ENCODE measurements around the gene MEF2A.
"Not testable (repeated sequence)": the region's sequence is repeated elsewhere in the genome, so short reads cannot be mapped to it uniquely, and the experiment has no call there.

Gene MEF2A

GRCh38 chr15:99651023-99651807, 85.4 kb downstream of the MEF2A start:
- DNase-seq, result no peak

GRCh38 chr15:99656205-99656604, 90.4 kb downstream of the MEF2A start:
- DNase-seq, result no peak

- DNase-seq, result no peak
Measured at GRCh38 chr15:99657996-99658395, 92.2 kb downstream of the MEF2A start.

- no peak for DNase-seq
Measured at GRCh38 chr15:99662903-99663302, 97.1 kb downstream of the MEF2A start.

- not testable (repeated sequence) for DNase-seq
Measured at GRCh38 chr15:99666073-99666472, 100.3 kb downstream of the MEF2A start.

- no peak for DNase-seq
Measured at GRCh38 chr15:99668533-99669182, 102.9 kb downstream of the MEF2A start.

- DNase-seq, result no peak
Measured at GRCh38 chr15:99669250-99669649, 103.5 kb downstream of the MEF2A start.

GRCh38 chr15:99671926-99672635, 106.3 kb downstream of the MEF2A start:
- DNase-seq, result no peak

GRCh38 chr15:99673111-99673510, 107.3 kb downstream of the MEF2A start:
- no peak for DNase-seq

- DNase-seq, result no peak
Measured at GRCh38 chr15:99674279-99674678, 108.5 kb downstream of the MEF2A start.

GRCh38 chr15:99677540-99678134, 111.9 kb downstream of the MEF2A start:
- no peak for DNase-seq

GRCh38 chr15:99680276-99680675, 114.5 kb downstream of the MEF2A start:
- no peak for DNase-seq

GRCh38 chr15:99681990-99682389, 116.2 kb downstream of the MEF2A start:
- DNase-seq, result no peak

- no peak for DNase-seq
Measured at GRCh38 chr15:99682455-99682854, 116.7 kb downstream of the MEF2A start.

GRCh38 chr15:99683000-99683670, 117.4 kb downstream of the MEF2A start:
- DNase-seq, result no peak

- DNase-seq, result no peak
Measured at GRCh38 chr15:99686290-99686689, 120.5 kb downstream of the MEF2A start.

- no peak for DNase-seq
Measured at GRCh38 chr15:99692825-99693224, 127.0 kb downstream of the MEF2A start.

GRCh38 chr15:99696096-99696495, 130.3 kb downstream of the MEF2A start:
- DNase-seq, result no peak

- DNase-seq, result no peak
Measured at GRCh38 chr15:99702895-99703602, 137.3 kb downstream of the MEF2A start.

GRCh38 chr15:99703603-99704443, 138.0 kb downstream of the MEF2A start:
- DNase-seq, result no peak

GRCh38 chr15:99704444-99704838, 138.7 kb downstream of the MEF2A start:
- DNase-seq, result peak; percentile 50

Measured in stimulated activated CD4-positive, alpha-beta T cell treated with anti-CD3 and anti-CD28 coated beads, Interleukin-4, amount 100 ng/mL, for 24 hours (primary cell).